ENCODE measurements around the gene HDGF. TPM values are rescaled to one million over a fixed set of nuclear protein-coding genes. Genes with fewer than 3 reads are reported as not detected.

Gene HDGF
- total RNA-seq, 2 donors from 2014 or later = 198 to 243 TPM

Other genes starting within 250 kb of the HDGF start
- gene IQGAP3, start 179.1 kb downstream of the HDGF start, total RNA-seq = 10 to 100 TPM in 1 of 2 donors, 1 to 10 TPM in 1; 2.8 to 10.5 TPM
- gene TTC24, start 172.0 kb downstream of the HDGF start, total RNA-seq = under 1 TPM in 1 of 2 donors, not detected in 1; 0.28 TPM
- 10 to 100 TPM; 78.0 to 87.7 TPM for gene NAXE, start 159.9 kb downstream of the HDGF start, total RNA-seq
- gene GPATCH4, start 150.2 kb downstream of the HDGF start, total RNA-seq = 10 to 100 TPM; 13.8 to 20.1 TPM
- not detected for gene HAPLN2, start 132.3 kb downstream of the HDGF start, total RNA-seq
- gene BCAN, start 109.6 kb downstream of the HDGF start, total RNA-seq = not detected
- 1 to 10 TPM; 3.6 to 6.8 TPM for gene NES, start 74.3 kb downstream of the HDGF start, total RNA-seq
- under 1 TPM; 0.73 to 0.98 TPM for gene CRABP2, start 46.1 kb downstream of the HDGF start, total RNA-seq
- 10 to 100 TPM; 40.6 to 47.9 TPM for gene METTL25B, start 23.2 kb downstream of the HDGF start, total RNA-seq
- 10 to 100 TPM; 24.2 to 28.3 TPM for gene ISG20L2, start 22.9 kb downstream of the HDGF start, total RNA-seq
- gene MRPL24, start 10.6 kb downstream of the HDGF start, total RNA-seq = 10 to 100 TPM; 37.7 to 60.2 TPM
- 10 to 100 TPM; 51.2 to 59.6 TPM for gene PRCC, start 15.9 kb upstream of the HDGF start, total RNA-seq
- 1 to 10 TPM; 1.4 to 2.4 TPM for gene SH2D2A, start 65.2 kb upstream of the HDGF start, total RNA-seq
- gene INSRR, start 107.4 kb upstream of the HDGF start, total RNA-seq = not detected
- gene NTRK1, start 109.2 kb upstream of the HDGF start, total RNA-seq = under 1 TPM in 1 of 2 donors, not detected in 1; 0.95 TPM
- gene PEAR1, start 142.0 kb upstream of the HDGF start, total RNA-seq = 1 to 10 TPM; 2.0 to 2.9 TPM
- not detected for gene LRRC71, start 169.0 kb upstream of the HDGF start, total RNA-seq

Data from left colon (tissue), 2 donors.